ENCODE data around the gene CTXN1.

GRCh38 chr19:7908078-7908699 is 17.7 kb downstream of the CTXN1 start:
- TF ChIP-seq, protein P1, sequence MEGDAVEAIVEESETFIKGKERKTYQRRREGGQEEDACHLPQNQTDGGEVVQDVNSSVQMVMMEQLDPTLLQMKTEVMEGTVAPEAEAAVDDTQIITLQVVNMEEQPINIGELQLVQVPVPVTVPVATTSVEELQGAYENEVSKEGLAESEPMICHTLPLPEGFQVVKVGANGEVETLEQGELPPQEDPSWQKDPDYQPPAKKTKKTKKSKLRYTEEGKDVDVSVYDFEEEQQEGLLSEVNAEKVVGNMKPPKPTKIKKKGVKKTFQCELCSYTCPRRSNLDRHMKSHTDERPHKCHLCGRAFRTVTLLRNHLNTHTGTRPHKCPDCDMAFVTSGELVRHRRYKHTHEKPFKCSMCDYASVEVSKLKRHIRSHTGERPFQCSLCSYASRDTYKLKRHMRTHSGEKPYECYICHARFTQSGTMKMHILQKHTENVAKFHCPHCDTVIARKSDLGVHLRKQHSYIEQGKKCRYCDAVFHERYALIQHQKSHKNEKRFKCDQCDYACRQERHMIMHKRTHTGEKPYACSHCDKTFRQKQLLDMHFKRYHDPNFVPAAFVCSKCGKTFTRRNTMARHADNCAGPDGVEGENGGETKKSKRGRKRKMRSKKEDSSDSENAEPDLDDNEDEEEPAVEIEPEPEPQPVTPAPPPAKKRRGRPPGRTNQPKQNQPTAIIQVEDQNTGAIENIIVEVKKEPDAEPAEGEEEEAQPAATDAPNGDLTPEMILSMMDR (IDR thresholded peaks at IDR 0.05; ENCODE audit: insufficient read depth, low read depth, low read length): no peak
- TF ChIP-seq EZH2 (IDR thresholded peaks at IDR 0.05; ENCODE audit: insufficient read depth, low read length): no peak
